HG02884 (cell line): ENCODE measurements around the gene KRCC1.

Experiments
- ATAC-seq: cut with Tn5 transposase; IDR thresholded peaks from one replicate; pipeline ENCODE4 v1.9.1; 2021; ENCODE audit warnings: mild to moderate bottlenecking, moderate library complexity; ENCODE audit not compliant: unreplicated experiment

KRCC1 gene

DNA sequence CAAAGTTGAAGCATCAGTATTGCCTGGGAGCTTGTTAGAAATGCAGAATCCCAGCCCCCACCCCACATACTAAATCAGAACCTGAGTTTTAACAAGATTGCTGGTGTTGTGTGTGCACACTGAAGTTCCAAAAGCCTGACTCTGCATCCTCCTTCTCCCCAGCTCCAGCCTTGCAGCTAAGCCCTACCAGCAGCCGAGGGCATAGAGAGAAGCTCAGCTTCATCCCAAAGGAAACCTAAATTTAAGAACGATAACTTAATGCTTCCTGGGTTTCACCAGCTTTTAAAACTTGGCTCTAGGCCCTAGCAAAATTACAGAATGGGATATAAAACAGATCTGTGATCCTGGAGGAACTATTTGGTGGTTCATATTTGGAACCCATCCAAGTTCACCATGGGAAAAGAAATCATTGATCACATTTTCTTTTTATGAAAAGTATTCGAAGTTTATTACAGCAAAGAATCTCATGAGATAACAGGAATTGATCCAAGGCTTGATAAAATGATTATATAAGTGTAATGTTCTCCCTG lies 23.1 kb upstream of the KRCC1 start:
- ATAC-seq, result no peak

DNA sequence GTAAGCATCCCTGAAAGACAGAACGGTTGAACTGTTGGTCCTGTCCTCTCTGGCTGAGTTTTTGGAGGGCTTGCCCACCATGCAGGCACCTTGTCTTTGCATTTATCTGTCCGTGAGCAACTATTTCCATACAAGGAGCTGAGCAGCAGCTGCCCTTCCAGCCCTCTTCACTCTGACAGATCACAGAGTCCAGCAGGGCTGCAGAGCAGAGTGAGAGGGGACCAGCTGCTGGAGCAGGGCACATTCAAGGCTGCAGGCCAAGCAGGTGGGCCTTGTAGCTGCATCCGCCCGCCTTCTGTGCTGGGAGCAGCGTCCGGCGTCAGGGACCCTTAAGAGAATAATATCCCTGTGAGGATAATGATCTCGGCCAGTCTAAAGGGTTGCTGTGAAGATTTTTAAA lies 21.5 kb upstream of the KRCC1 start:
- no peak for ATAC-seq

- no peak for ATAC-seq
These were observed 19.3 kb upstream of the KRCC1 start for GRCh38 chr2:88074854-88075292.

- no peak for ATAC-seq
These were observed 18.6 kb upstream of the KRCC1 start for GRCh38 chr2:88074150-88074549.

DNA sequence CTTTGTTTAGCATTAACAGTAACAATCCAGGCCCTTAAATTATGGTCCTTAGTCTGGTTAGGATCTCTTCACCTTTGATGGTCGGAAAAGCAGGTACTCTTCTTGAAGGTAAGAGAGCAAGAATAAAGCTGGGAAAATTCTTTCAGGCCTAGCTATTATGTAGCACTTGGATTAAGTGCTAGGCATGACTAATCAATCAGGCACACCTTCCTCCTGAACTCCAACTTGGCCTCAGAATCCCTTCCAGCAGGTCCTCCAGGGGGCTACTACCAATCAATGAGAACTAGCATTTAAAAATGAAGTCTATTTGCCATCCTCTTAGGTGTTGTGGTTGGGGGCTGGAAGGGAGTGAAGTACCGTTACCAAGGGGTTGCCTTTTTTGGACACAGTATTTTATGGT lies 15.8 kb upstream of the KRCC1 start:
- no peak for ATAC-seq

DNA sequence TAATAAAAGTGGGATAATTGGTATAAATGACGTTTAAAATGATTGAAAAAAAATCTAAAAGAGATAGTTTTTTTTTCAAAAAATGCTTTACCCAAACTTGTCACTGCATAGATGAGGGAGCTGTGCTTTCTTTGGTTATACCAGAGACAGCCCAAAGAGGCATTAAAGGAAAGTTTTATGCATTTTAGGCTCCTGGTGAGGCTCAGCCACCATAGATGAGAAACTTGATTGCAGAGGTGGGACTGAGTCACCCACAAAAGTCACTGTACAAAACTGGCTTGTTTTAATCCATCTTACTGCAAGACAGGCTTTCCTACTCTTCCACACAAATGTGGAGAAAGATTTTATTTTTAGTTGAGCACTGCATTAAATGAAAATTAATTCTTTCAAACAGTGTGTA lies 14.5 kb upstream of the KRCC1 start:
- ATAC-seq, result no peak

- no peak for ATAC-seq
These were observed 13.5 kb upstream of the KRCC1 start for GRCh38 chr2:88069117-88069516.

- no peak for ATAC-seq
These were observed 12.5 kb upstream of the KRCC1 start for GRCh38 chr2:88068044-88068443.

DNA sequence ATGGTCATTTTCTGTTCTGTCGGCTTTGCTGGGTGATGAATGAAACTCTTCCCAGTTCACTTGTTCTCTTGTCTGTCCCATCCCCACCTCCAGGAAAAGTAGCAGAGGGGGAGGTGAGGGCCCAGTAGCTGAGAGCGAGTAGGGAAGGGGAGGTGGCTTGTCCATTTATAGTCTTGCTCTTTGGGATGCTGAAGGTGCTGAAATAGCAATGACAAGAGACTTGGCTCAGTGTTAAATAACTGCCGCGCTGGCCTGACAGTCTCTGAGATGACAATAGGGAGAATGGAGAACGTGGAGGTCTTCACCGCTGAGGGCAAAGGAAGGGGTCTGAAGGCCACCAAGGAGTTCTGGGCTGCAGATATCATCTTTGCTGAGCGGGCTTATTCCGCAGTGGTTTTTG lies 12.0 kb upstream of the KRCC1 start, which contains the start of gene SMYD1:
SMYD1 (plus strand) TSS at position 228 of the 400 bp plus-strand sequence; CDS start at position 268, 40 bp downstream.
- ATAC-seq, result no peak

- no peak for ATAC-seq
These were observed 11.6 kb upstream of the KRCC1 start for GRCh38 chr2:88067189-88067588.

- ATAC-seq, result no peak
These were observed 11.0 kb upstream of the KRCC1 start for GRCh38 chr2:88066543-88066942.

- ATAC-seq, result no peak
These were observed 5.7 kb upstream of the KRCC1 start for GRCh38 chr2:88061295-88061694.

DNA sequence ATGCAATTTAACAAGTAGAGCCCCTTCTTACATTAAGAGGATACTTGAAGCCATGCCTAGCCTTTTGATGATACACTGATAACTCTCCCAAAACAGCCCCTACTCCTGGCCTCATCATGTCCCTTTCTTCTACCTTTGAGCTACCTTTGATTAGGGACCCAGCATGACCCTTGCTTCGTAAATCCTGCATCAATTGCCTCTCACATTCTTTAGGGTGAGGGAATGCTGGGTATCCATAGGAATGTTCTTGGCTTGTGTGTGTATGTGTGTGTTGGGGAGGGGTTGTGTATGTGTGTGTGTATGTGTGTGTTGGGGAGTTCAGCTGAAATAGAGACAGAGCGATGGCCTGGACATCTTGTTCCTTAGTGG lies 5.3 kb upstream of the KRCC1 start:
- ATAC-seq, result no peak

DNA sequence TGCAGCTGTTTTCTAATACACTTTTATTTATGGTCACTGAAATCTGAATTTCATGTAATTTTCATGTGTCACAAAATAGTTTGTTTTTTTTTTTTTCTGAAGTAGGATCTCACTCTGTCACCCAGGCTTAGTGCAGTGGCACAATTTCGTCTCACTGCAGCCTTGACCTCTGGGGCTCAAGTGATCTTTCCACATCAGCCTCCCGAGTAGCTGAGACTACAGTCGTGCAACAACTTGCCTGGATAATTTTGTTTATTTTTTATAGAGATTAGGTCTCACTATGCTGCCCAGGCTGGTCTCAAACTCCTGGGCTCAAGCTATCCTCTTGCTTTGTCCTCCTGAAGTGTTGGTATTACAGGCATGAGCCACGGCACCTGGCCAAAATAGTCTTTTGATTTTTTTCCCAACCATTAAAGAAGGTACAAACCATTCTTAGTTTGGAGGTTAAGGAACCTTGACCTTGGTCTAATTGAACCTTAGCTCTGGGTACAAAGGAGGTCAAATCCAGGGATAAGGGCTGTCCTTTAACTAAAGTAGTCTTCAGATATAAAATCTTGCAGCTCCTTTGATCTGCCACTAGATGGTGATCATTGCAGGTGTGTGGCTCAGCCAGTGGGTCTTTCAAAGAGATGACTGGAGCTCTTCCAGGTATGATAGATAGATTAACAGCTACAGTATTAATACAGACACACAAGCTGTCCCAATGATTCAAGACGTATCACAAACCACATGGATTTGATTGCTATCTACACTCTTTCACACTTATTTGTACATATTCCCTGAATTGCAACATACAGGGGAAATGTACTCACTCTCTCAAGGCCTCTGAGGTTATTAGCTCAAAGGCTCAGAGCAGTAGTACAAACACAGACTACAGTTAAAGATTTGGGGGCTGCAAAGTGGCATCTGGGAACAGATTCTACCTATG lies 4.7 kb upstream of the KRCC1 start:
- peak; percentile 39 for ATAC-seq

DNA sequence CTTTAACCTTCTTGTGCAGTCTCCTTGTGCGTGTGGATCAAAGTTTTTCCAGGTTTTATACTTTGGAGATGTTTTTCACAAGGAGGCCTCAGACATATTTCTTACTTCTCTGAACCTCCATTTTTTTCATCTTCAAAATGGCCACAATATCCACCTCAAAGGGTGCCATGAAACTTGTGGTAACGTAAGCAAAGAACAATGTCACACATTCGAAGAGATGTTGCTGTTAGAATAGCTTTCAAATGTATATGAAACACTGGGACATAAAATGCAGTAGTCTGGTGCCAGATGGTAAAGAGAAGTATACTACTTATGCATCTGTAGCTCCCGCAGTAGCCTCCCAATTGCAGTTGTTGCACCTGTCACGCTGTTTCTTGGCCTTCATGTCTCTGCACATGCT lies 2.6 kb upstream of the KRCC1 start:
- no peak for ATAC-seq

- ATAC-seq, result no peak
These were observed 1.9 kb upstream of the KRCC1 start for GRCh38 chr2:88057437-88057844.

GRCh38 chr2:88054782-88055370 lies 707 bp downstream of the KRCC1 start:
- ATAC-seq, result no peak

GRCh38 chr2:88053934-88054781 lies 1.4 kb downstream of the KRCC1 start:
- no peak for ATAC-seq

- no peak for ATAC-seq
These were observed 2.3 kb downstream of the KRCC1 start for GRCh38 chr2:88053296-88053695.

GRCh38 chr2:88051792-88052191 lies 3.8 kb downstream of the KRCC1 start:
- ATAC-seq, result no peak

- no peak for ATAC-seq
These were observed 6.0 kb downstream of the KRCC1 start for GRCh38 chr2:88049622-88050021.
